ENCODE measurements around the gene CRYZL1. TPM values are rescaled to one million over a fixed set of nuclear protein-coding genes. Genes with fewer than 3 reads are reported as not detected.
"Not testable (repeated sequence)": the region's sequence is repeated elsewhere in the genome, so short reads cannot be mapped to it uniquely, and the experiment has no call there.

The CRYZL1 gene
- total RNA-seq, 4 donors from 2014 or later, result 14.8 to 29.4 (median 24.4) TPM

- intact Hi-C loops (cut with DNase I; ENCODE audit: low total_unique reads) (no loop called here), in situ Hi-C loops (cut with MboI; ENCODE audit: low sequenced_read_pairs in 4 of 4) (no loop called here)
- Histone ChIP-seq H3K27ac (no peak overlapping the region), H3K4me3 (no peak overlapping the region), H3K4me1 (peaks cover 15 to 24% of the 10 kb centered on the region in 2 donors), H3K9me3 (no peaks in the 10 kb centered on the region), H3K27me3 (no peaks in the 10 kb centered on the region), H3K36me3 (no peaks in the 10 kb centered on the region)
- TF ChIP-seq POLR2A (IDR thresholded peaks at IDR 0.05) (no peak), CTCF (IDR thresholded peaks at IDR 0.05 in 4 of 5, conservative IDR thresholded peaks at IDR 0.05 in 1 of 5) (no peak)
- no peak for ATAC-seq
- DNase-seq, result no peak
These were observed 39.3 kb upstream of the CRYZL1 start for GRCh38 chr21:33680870-33681269.

- intact Hi-C loops (cut with DNase I; ENCODE audit: low total_unique reads) (no loop called here), in situ Hi-C loops (cut with MboI; ENCODE audit: low sequenced_read_pairs in 4 of 4) (no loop called here)
- Histone ChIP-seq H3K4me3 (no peak overlapping the region), H3K4me1 (peaks cover 5 to 8% of the 10 kb centered on the region in 2 donors), H3K27me3 (no peaks in the 10 kb centered on the region), H3K27ac (no peak overlapping the region), H3K36me3 (no peaks in the 10 kb centered on the region), H3K9me3 (no peaks in the 10 kb centered on the region)
- no peak for DNase-seq
- no peak for TF ChIP-seq CTCF (IDR thresholded peaks at IDR 0.05 in 4 of 5, conservative IDR thresholded peaks at IDR 0.05 in 1 of 5)
- TF ChIP-seq POLR2A (IDR thresholded peaks at IDR 0.05), result no peak
- no peak for ATAC-seq
These were observed 35.9 kb upstream of the CRYZL1 start for GRCh38 chr21:33677450-33677849.

GRCh38 chr21:33676666-33677065 lies 35.1 kb upstream of the CRYZL1 start:
- not testable (repeated sequence) for ATAC-seq

GRCh38 chr21:33674226-33674625 lies 32.7 kb upstream of the CRYZL1 start:
- Histone ChIP-seq H3K4me1 (peaks cover 5 to 8% of the 10 kb centered on the region in 2 donors), H3K27ac (no peak overlapping the region), H3K36me3 (no peaks in the 10 kb centered on the region), H3K4me3 (no peak overlapping the region), H3K27me3 (no peaks in the 10 kb centered on the region), H3K9me3 (no peaks in the 10 kb centered on the region)
- no peak for ATAC-seq
- in situ Hi-C loops (cut with MboI; ENCODE audit: low sequenced_read_pairs in 4 of 4), result loop anchor here in 1 of 4 donors (25.0 kb wide), 1 partner anchor 213 kb away; no protein-coding TSS in a partner anchor
- intact Hi-C loops (cut with DNase I; ENCODE audit: low total_unique reads), result no loop called here
- DNase-seq, result no peak
- no peak for TF ChIP-seq POLR2A (IDR thresholded peaks at IDR 0.05)

More at GRCh38 chr21:33676666-33677065, 35.1 kb upstream of the CRYZL1 start:
- DNase-seq; in situ Hi-C loops (cut with MboI; ENCODE audit: low sequenced_read_pairs in 4 of 4); H3K27me3 ChIP-seq; H3K4me3 ChIP-seq; H3K9me3 ChIP-seq; H3K27ac ChIP-seq; H3K36me3 ChIP-seq; H3K4me1 ChIP-seq; intact Hi-C loops (cut with DNase I; ENCODE audit: low total_unique reads): not testable (repeated sequence)

GRCh38 chr21:33673473-33673872 lies 31.9 kb upstream of the CRYZL1 start:
- H3K36me3 ChIP-seq, result no peaks in the 10 kb centered on the region
- DNase-seq (no peak), ATAC-seq (no peak)
- intact Hi-C loops (cut with DNase I; ENCODE audit: low total_unique reads), result no loop called here
- in situ Hi-C loops (cut with MboI; ENCODE audit: low sequenced_read_pairs in 4 of 4), result loop anchor here in 1 of 4 donors (25.0 kb wide), 1 partner anchor 214 kb away; no protein-coding TSS in a partner anchor
- TF ChIP-seq POLR2A (IDR thresholded peaks at IDR 0.05), result no peak
- no peak for TF ChIP-seq CTCF (IDR thresholded peaks at IDR 0.05 in 4 of 5, conservative IDR thresholded peaks at IDR 0.05 in 1 of 5)
- no peaks in the 10 kb centered on the region for H3K27me3 ChIP-seq
- H3K4me3 ChIP-seq, result no peak overlapping the region
- H3K4me1 ChIP-seq, result peaks cover 5 to 8% of the 10 kb centered on the region in 2 donors
- no peaks in the 10 kb centered on the region for H3K9me3 ChIP-seq
- H3K27ac ChIP-seq, result no peak overlapping the region
